ENCODE measurements around the gene RDX. TPM values are rescaled to one million over a fixed set of nuclear protein-coding genes. Genes with fewer than 3 reads are reported as not detected.

RDX gene
- total and polyA plus RNA-seq, 2 donors (not counting 1 experiment from before 2014, with no cell fraction given): 4.4 to 34.8 TPM

DNA sequence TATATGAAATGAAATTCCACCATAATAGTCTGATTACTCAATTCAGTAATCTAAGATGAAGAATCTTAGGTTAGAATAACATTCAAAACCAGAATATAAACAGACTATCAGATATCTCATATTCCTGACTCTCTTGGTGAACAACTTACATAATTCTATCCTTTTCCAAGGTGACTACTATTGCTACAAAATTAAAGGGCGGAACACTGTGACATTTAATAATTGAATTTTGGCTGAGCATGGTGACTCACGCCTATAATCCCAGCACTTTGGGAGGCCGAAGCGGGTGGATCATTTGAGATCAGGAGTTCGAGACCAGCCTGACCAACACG lies 34.4 kb downstream of the RDX start:
- H2AFZ ChIP-seq (ENCODE audit: insufficient read depth, low read depth, low read length, poor library complexity, severe bottlenecking): no peak overlapping the region
- peaks cover 4 to 13% of the 10 kb centered on the region in 2 experiments for H3K36me3 ChIP-seq (replicated peaks in 1 of 2; ENCODE audit: control extremely low read depth in 1 of 2, control insufficient read depth in 1 of 2, extremely low read depth in 1 of 2, insufficient read depth in 2 of 2, low read length in 1 of 2)
- no peak for DNase-seq
- no peaks in the 10 kb centered on the region for H3K9me3 ChIP-seq (ENCODE audit: control extremely low read depth in 1 of 3, control insufficient read depth in 2 of 3, insufficient read depth in 1 of 3, low read length in 2 of 3)
- no peaks in the 10 kb centered on the region for H4K20me1 ChIP-seq (ENCODE audit: control insufficient read depth, insufficient read depth, low read length, poor library complexity, severe bottlenecking)
- H3K4me1 ChIP-seq (ENCODE audit: control insufficient read depth in 2 of 2, insufficient read depth in 2 of 2, low read length in 2 of 2): no peaks in the 10 kb centered on the region
- no peaks in the 10 kb centered on the region for H3K27me3 ChIP-seq (replicated peaks in 1 of 4; ENCODE audit: control extremely low read depth in 1 of 4, control insufficient read depth in 3 of 4, insufficient read depth in 4 of 4, low read length in 3 of 4)
- Mint-ChIP-seq H3K27me3 (no peaks in the 10 kb centered on the region), H3K9me3 (ENCODE audit: insufficient read depth) (no peaks in the 10 kb centered on the region), H3K4me3 (no peak overlapping the region), H3K27ac (no peak overlapping the region), H3K4me1 (no peaks in the 10 kb centered on the region)
- no peak overlapping the region for H3K9ac ChIP-seq (ENCODE audit: low read length)
- no peak overlapping the region for H3K4me2 ChIP-seq (replicated peaks; ENCODE audit: low read depth, low read length, poor library complexity, severe bottlenecking)
- WGBS (ENCODE audit: insufficient coverage): 100% methylated on average over 6 of the region's 6 CpGs
- no peaks in the 10 kb centered on the region for H3K79me2 ChIP-seq (ENCODE audit: control insufficient read depth, insufficient read depth, low read length)
- intact Hi-C loops (cut with micrococcal nuclease): loop anchor here (5.0 kb wide), 1 partner anchor 35 kb away; the partner anchor contains the start of gene RDX
- no peak for TF ChIP-seq EZH2 (IDR thresholded peaks at IDR 0.05; ENCODE audit: borderline replicate concordance, insufficient read depth, low read depth, low read length, poor library complexity, severe bottlenecking)
- TF ChIP-seq, protein P1, sequence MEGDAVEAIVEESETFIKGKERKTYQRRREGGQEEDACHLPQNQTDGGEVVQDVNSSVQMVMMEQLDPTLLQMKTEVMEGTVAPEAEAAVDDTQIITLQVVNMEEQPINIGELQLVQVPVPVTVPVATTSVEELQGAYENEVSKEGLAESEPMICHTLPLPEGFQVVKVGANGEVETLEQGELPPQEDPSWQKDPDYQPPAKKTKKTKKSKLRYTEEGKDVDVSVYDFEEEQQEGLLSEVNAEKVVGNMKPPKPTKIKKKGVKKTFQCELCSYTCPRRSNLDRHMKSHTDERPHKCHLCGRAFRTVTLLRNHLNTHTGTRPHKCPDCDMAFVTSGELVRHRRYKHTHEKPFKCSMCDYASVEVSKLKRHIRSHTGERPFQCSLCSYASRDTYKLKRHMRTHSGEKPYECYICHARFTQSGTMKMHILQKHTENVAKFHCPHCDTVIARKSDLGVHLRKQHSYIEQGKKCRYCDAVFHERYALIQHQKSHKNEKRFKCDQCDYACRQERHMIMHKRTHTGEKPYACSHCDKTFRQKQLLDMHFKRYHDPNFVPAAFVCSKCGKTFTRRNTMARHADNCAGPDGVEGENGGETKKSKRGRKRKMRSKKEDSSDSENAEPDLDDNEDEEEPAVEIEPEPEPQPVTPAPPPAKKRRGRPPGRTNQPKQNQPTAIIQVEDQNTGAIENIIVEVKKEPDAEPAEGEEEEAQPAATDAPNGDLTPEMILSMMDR (IDR thresholded peaks at IDR 0.05): no peak
- ChIA-PET POLR2A (no interaction called here), CTCF (no interaction called here)
- no peak overlapping the region for H3K4me3 ChIP-seq (ENCODE audit: control extremely low read depth in 1 of 5, extremely low read depth in 1 of 5, insufficient read depth in 1 of 5, low read depth in 2 of 5, low read length in 4 of 5)
- H3K27ac ChIP-seq (ENCODE audit: low read length in 2 of 2): no peak overlapping the region
- no peak for ATAC-seq (ENCODE audit: low read depth)

DNA sequence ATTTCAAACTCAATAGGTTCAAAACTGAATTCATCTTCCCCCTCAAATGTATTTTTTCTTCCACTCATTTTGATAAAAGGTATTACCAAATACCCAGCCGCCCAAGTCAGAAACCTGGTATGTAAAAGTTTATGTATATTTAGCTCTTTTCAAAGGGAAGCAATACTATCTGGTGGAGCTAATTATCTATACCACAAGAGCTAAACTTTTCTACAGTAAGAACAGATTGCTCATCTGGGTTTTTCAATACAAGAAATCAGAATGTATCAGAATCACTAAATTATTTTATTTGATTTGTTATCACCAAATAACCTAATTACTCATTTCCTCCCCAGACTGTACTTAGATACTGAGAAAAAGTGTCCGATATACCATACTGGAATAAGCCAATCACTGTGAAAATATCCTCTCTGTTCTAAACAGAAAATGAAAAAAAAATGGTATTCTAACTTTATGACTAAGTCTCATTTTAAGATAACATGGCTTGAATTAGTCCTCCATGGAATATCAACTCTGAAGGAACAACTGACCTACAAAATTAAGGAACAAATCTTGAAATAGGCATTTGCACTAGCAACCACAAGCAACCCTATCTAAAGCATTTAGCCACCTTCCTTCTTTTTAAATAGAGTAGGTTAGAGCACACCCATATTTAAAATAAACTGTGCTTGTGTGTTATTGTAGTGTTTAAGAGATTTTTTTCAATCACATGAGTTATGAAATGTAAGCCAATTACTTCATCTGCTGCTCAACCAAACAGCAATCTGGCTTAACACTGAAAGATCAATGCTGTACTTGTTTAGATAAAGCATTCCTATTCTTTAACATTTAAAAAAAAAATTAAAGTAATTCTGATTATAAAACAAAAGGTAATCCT lies 35.0 kb downstream of the RDX start:
- DNase-seq (no peak), ATAC-seq (ENCODE audit: low read depth) (no peak)
- no peaks in the 10 kb centered on the region for H3K4me1 ChIP-seq (ENCODE audit: control insufficient read depth in 2 of 2, insufficient read depth in 2 of 2, low read length in 2 of 2)
- H3K4me3 ChIP-seq (ENCODE audit: control extremely low read depth in 1 of 5, extremely low read depth in 1 of 5, insufficient read depth in 1 of 5, low read depth in 2 of 5, low read length in 4 of 5): no peak overlapping the region
- H3K79me2 ChIP-seq (ENCODE audit: control insufficient read depth, insufficient read depth, low read length): no peaks in the 10 kb centered on the region
- no peak overlapping the region for H3K27ac Mint-ChIP-seq
- no peak overlapping the region for H3K4me3 Mint-ChIP-seq
- WGBS (ENCODE audit: insufficient coverage): no CpG with 5 or more reads among the region's 2 CpGs
- H2AFZ ChIP-seq (ENCODE audit: insufficient read depth, low read depth, low read length, poor library complexity, severe bottlenecking): no peak overlapping the region
- peaks cover 4 to 13% of the 10 kb centered on the region in 2 experiments for H3K36me3 ChIP-seq (replicated peaks in 1 of 2; ENCODE audit: control extremely low read depth in 1 of 2, control insufficient read depth in 1 of 2, extremely low read depth in 1 of 2, insufficient read depth in 2 of 2, low read length in 1 of 2)
- ChIA-PET POLR2A (no interaction called here), CTCF (interaction anchor here (1.0 kb wide), 1 partner anchor 11 kb away, joined by 3 read pairs; no protein-coding TSS in a partner anchor)
- no peaks in the 10 kb centered on the region for H4K20me1 ChIP-seq (ENCODE audit: control insufficient read depth, insufficient read depth, low read length, poor library complexity, severe bottlenecking)
- H3K9me3 Mint-ChIP-seq (ENCODE audit: insufficient read depth): no peaks in the 10 kb centered on the region
- H3K9me3 ChIP-seq (ENCODE audit: control extremely low read depth in 1 of 3, control insufficient read depth in 2 of 3, insufficient read depth in 1 of 3, low read length in 2 of 3): no peaks in the 10 kb centered on the region
- H3K9ac ChIP-seq (ENCODE audit: low read length): no peak overlapping the region
- no peaks in the 10 kb centered on the region for H3K4me1 Mint-ChIP-seq
- TF ChIP-seq, protein P1 (IDR thresholded peaks at IDR 0.05): no peak
- TF ChIP-seq EZH2 (IDR thresholded peaks at IDR 0.05; ENCODE audit: borderline replicate concordance, insufficient read depth, low read depth, low read length, poor library complexity, severe bottlenecking): no peak
- no peaks in the 10 kb centered on the region for H3K27me3 Mint-ChIP-seq
- H3K4me2 ChIP-seq (replicated peaks; ENCODE audit: low read depth, low read length, poor library complexity, severe bottlenecking): no peak overlapping the region
- no peaks in the 10 kb centered on the region for H3K27me3 ChIP-seq (replicated peaks in 1 of 4; ENCODE audit: control extremely low read depth in 1 of 4, control insufficient read depth in 3 of 4, insufficient read depth in 4 of 4, low read length in 3 of 4)
- no peak overlapping the region for H3K27ac ChIP-seq (ENCODE audit: low read length in 2 of 2)
- intact Hi-C loops (cut with micrococcal nuclease): loop anchor here (5.0 kb wide), 1 partner anchor 36 kb away; the partner anchor contains the start of gene RDX
